ENCODE measurements around the gene SEMA3B.
A peak's percentile ranks its signal among the peaks of the same experiment; 100 is the strongest.
"Not testable (repeated sequence)": the region's sequence is repeated elsewhere in the genome, so short reads cannot be mapped to it uniquely, and the experiment has no call there.

The SEMA3B gene

DNA sequence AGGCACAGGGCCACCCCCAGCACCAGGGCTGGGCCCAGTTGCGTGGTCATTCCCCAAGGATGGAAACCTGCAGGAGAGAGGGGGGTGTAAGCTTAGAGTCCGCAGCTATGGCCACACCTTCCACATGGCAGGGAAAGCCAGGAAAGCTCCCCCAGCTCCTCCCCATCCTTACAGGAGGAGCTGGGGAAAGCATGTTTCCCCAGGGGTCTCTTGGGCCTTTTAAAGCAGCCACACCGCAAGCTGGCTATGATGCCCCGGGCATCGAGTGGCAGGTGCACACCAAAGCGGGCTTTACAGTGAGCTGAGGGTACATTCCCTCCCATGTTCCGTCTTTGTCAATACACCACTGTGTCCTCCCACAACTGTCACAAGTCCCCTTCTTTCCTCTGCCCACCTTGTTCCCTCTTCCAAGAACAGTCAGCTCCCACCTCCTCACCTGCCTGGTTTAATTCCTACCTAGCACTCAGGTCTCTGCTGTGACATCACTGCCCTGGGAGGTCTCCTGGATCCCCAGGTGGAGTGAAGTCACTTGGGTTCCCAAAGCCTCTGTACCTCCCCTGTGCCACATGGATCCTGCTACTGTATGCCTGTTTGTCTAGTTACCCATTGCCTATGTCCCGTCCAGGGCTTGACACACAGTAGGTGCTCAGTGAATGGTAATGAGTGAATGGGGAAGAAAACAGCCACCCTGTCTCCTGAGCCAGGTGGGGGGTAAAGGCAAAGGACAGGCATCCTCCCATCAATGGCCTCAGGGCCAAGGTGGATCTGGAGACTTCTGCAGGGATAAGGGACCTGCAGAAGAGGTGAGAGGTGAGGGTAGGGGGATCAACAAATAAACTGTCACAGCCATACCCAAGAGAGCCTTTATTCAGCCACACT lies 26.8 kb downstream of the SEMA3B start:
- DNase-seq: no peak

DNA sequence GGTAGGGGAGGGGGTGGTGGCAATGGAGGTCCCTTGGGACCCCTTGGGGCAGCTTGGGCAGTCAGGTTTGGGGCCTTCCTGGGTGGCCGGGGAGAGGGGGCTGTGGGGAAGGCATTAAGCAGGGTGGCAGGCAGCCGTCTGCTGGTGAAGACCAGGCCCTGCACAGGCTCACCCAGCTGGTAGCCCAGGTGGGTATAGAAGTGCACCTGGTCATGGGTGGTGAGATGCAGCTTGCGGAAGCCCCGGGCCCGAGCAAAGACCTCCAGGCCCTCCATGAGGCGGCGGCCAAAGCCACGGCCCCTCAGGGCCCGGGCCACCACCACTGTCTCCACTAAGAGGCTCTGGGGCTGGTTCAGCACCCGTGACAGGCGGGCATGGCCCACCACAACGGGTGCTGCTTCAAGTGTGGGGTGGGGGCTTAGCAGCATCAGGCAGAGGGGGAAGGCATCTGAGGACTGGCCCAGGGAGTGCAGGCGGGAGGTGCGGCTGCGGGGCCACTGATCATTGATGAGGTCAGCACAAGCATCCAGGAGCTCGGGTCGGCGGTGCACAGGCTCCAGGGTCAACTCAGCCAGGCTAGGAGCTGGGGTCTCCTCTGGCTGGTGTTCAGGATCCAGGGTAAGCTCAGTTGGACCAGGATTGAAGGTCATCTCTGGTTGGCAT lies 27.9 kb downstream of the SEMA3B start:
- no peak for DNase-seq

DNA sequence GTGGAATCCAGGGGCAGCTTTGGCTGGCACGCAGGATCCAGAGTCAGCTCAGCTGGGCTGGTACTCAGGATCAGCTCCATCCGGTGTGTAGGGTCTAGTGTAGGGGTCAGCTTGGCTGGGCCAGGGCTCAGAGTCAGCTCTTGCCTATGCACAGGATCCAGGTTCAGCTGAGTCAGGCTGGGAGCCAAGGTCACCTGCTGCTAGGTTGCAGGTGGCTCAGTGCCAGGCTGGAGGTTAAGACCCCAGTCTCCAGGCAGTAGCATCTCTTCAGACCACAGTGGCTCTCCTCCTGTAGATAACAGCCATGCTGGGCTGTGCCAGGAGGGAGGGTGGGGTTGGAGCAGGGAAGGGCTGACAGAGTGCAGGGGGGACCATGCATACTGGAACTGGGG lies 28.4 kb downstream of the SEMA3B start:
- no peak for DNase-seq

DNA sequence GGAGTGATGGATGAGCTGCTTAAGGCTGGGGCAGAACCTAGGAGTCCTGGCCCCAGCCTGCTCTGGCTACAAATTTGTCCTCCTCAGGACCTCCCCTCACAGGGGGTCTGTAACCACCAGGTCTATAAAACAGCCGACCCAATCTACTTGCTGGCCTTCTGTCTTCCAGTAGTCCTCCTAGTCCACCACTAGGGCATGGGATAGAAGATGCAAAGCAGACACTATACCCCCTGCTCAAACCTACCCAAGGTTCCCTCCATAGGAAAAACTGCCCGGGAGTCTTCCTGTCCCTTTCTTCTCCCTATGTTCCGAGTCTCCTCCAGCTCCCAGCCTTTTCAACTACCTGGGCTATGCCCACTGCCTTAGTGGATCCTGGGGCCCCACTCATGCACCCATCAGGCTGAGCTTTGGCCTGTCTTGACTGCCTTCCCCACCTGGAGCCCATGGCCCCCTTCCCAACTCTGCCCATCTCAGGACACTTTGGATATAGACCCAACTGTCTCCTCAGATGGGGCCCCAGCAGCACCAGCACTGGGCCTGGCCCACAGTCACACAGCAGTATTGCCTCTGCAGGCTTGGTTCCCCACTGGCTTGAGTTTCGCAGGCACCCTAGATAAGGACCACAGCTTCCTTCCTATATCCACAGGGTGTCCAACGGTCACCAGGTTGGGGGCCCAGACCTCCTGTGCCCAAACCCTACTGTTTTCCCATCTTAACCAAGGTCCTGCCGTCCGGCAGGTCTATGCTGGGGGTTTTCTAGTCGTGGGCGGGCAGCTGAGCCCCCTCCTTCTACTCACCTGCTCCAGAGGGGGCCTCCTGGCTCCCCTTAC lies 29.2 kb downstream of the SEMA3B start:
- no peak for DNase-seq

DNA sequence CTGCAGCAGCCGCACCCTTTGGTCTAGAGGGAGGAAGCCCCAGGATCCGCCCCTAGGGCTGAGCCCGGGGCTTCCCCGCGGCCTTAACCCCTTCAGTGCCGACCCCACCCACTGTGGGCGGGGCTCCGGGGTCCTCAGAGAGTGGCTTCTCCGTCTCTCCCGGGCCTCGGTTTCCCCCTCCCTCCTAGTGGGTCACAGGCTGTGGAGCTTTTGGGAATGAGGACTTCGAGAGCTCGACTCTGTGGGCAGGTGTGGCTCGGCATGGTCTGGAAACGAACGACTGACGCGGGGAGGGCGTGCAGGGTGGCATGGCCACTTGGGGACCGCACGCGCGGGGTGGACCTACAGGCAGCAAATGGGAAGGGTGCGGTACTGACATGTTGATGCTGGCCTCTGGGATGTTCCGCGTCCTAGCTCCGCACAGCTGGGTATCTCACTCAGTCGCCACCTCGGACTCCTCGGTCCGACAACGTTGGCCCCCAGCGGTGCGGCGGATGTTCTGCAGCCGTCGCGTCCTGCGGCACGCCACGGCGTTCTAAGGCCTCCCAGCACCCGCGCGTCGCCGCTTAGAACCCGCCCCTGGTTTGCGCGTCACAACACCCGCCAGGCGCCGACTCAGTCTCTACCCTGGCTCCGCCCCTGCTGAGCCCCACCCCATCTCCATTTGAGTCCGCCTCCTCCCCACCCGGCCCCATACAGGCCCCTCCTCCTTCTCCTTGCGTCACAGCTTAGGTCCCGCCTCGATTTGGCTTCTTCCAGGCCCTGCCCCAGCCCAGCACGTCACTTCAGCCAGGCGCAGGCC lies 30.1 kb downstream of the SEMA3B start, which contains the start of the genes HYAL3 and NAA80:
HYAL3 (minus strand) TSS at position 570 of the 802 bp plus-strand sequence. CDS start 3,803 bp downstream, outside the sequence.
NAA80 (minus strand) TSS at position 570 of the 802 bp plus-strand sequence. CDS start 1,942 bp downstream, outside the sequence.
- DNase-seq: peak; percentile 96 to 100 (median 99)

DNA sequence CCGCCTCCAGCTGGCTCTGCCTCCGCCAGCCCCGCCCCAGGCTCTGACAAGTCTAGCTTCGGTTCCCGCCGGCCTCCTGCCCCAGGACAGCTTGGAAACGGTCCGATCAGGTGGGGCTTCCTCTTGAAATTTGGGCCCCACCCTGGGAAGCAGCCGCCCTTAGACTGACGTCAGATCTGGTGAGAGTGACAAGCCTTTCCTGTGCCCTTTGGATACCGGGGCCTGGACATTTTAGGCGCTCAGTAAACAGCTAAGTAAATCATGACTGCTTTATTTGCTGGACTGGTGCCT lies 30.6 kb downstream of the SEMA3B start:
- DNase-seq: no peak

DNA sequence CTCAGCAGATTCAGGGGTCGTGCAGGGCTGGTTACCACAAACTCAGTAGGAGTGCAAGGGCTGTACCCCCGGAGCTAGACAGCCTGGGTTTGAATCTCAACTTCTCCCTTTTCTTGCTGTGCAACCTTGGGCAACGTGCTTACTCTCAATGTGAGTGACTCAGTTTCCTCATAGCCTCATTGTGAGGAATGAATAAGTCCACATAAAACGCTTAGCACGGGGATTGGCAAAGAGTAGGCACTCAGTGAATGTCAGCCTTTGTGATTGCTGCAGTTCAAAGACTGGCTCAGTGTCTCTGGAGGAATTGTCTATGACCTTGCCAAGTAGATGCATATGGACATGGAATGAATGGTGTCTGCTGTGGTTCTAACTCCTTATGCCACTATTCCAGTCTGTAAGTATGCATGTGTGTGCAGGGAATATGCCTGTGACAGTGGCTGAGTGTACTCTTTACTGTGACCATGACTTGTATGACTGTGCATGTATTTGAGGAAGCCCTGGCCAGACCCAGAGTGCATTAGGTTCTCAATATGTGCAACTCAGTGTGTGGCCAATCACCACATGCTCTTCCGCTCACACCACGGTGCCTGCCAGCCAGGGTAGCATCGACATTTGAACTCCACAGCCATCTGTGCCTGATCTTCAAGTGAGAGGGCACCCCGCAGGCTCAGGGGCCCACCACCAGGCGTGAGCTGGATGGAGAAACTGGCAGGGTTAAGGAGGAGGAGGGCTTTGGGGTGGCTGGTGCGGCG lies 31.2 kb downstream of the SEMA3B start:
- peak in 1 of 5 experiments; percentile 57 for DNase-seq

DNA sequence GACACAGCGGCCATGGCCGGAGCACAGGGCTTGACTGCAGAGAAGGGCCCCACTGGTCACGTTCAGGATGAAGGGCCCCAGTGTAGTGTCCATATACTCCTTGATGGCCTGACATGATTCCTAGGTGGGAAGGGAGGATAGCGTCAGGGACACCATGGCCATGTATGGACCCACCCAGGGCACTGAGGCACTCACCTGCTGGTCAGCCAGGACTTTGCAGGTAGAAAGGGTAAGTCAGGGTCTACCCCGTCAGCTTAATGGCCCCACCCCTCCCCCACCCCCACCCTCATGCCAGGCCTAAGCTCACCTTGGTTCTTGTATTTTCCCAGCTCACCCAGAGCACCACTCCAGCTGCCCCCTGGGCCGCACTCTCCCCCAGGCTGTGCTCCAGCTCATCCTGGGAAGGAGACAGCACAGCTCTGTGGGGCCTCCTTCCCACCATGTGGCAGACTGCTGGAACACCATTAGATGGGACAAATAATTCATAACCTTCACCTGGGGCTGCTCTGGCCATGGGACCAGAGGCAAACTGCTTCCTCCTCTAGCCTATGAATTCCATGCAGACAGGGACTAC lies 31.8 kb downstream of the SEMA3B start:
- no peak for DNase-seq

DNA sequence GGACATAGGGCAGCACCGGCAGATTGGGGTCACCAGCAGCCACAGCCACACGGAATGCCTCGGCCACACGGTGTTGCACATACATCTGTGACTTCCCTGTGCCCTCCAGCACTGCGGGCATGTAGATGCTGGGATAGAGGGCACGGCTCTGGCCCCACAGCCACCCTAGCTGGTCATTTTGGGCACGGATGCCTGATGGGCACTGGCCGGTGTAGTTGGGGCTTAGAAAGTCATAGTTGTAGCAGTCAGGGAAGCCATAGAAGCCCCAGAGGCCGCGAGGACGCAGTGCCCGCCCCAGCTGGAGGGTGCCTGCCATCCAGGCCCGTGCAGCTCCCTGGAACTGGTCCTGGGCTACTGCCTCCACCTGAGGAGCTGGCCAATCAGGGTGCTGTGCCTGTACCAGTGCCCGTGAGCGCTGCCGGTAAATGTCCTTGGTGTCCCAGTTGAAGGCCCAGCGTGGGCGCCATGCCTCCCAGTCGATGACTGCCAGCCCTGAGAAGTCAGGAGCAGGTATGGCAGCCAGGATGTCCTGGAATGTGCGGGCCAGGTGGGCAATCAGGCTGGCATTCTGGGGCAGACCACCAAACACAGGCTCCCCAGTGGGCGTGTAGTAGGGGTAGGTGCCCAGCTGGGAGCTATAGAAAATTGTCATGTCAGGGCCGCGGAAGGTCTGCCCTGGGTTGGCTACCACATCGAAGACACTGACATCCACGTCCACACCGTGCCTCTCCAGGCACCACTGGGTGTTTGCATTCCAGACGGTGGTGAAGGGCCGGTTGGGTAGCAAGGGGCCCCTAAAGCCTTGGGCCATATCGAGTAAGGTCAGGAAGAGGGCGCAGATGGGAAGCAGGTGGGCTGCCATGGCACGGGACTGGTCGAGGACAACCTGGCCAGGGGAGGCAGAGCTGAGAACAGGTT lies 33.4 kb downstream of the SEMA3B start:
- no peak for DNase-seq

DNA sequence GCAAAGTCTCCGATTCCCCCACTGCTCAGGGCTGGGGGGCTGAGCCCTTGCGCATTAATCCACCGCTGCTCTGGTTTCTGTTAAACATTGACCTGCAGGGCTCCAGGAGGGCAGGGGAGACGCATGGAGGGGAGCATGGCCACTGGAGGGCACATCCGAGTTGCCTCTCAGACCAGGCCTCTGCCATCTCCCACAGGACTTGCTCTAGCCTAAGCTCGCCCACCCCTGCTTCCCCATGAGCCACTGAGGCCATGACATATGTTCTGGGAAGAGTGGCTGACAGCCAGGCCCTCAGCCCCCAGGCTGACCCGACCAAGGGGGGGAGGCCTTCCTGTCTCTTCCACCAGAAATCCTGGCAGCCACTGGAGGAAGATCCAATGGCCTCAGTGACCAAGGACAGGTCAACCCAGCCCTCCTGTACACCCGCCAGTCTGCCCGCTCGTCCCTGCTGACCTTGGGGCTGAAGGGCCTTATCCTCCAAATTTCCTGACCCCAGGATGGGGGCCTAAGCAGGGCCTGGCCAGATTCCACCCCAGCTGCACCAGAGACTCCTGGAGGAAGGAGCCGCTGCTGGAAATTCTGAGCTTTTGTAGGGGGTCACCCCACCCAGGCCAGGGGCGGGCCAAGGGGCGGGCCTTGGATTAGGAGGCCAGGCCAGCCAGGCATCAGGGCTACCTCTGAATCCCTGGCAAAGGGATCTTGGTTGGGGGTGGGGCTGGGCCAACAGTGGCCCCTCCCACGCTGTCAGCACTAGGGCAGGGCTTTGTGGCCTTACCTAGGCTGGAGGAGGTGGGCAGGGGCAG lies 34.3 kb downstream of the SEMA3B start, which contains the start of gene HYAL1:
HYAL1 (minus strand) TSS at position 562 of the 803 bp plus-strand sequence. CDS start 618 bp downstream, outside the sequence.
- DNase-seq: no peak

DNA sequence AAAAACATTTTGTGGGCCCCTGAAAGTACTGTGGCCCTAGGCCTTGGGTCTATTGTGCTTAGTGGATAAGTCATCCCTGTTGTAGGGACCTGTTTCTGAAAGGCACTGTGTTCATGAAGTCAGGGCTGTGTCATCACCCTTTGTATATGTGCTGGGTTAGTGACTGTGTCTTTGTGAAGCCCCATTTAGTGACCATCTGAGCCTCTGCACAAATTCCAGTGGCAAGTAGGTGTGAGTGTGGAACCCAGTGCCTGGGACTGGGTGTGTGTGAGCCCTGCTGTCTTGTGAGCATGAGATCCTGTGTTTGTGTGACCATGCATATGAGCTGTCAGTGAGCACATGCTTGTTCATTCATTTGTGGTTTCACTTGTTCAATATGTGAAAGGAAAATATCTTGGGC lies 35.7 kb downstream of the SEMA3B start:
- DNase-seq: no peak

DNA sequence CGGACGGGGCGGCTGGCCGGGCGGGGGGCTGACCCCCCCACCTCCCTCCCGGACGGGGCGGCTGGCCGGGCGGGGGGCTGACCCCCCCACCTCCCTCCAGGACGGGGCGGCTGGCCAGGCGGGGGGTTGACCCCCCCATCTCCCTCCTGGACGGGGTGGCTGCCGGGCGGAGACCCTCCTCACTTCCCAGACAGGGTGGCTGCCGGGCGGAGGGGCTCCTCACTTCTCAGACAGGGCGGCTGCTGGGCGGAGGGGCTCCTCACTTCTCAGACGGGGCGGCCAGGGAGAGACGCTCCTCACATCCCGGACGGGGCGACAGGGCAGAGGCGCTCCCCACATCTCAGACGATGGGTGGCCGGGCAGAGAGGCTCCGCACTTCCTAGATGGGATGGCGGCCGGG lies 43.1 kb downstream of the SEMA3B start:
- DNase-seq: not testable (repeated sequence)

DNA sequence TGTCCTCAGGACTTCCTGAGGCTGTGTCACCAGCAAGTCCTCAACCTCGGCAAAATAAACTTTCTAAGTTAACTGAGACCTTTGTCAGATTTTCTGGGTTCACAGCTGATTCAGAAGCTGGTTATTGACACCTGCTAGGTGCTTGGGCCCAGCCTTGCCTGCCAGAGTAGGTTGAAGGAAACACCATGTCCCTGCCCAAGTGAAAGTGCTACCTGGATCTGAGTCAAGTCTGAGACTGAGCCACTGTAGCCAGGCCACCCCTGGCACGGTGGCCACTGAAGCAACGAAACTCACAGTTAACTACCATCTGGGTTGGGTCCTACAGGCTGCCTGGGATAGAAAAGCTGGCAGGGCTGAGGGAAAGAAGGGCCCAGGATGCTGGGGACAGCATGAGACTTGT lies 45.4 kb downstream of the SEMA3B start:
- no peak for DNase-seq

DNA sequence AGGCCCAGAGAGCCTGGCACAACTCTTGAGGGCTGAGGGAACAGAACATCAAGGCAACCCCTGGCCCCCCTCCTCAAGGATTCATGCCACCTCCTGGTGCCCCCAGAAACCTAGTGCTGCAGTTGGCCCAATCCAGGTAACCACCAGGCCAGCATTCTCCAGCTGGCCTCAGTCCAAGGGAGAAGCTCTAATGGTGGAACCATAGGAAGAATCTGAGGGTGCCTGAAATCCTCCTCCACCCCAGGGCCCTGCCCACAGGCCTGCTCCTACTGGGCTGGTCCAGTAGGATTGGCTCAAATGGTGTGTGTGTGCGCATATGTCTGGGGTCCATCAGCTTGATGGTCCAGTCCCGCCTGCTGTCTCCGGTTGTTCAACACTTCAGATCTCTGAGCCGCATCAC lies 45.9 kb downstream of the SEMA3B start:
- DNase-seq: no peak

DNA sequence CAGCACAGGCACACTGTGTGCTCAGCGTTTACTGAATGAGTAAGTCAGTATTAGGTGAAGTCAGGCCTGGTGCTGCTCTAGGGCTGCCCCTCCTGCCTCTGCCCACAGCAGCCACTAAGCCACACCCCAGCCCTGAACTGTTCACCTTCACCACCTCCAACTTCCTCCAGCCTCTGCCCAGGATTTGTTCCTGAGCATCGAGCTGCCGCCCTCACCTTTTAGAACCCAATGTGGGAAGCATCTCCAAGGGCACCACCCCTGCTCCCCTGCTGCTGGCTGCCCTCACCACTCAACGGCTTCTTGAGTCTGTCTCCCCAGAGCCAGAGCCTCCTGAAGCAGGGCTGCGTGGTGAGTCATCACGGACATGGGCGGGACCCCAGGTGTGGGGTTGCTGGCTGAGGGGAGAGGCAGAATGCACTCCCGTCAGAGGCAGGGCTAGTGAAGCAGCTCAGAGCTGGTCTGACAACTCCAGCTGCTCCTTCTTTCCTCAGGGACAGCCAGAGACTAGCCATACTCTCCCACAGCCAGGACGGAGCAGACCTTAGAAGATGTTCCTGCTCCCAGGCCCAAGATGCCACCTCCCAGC lies 47.8 kb downstream of the SEMA3B start:
- peak in 4 of 5 experiments; percentile 47 to 83 (median 60) for DNase-seq

DNA sequence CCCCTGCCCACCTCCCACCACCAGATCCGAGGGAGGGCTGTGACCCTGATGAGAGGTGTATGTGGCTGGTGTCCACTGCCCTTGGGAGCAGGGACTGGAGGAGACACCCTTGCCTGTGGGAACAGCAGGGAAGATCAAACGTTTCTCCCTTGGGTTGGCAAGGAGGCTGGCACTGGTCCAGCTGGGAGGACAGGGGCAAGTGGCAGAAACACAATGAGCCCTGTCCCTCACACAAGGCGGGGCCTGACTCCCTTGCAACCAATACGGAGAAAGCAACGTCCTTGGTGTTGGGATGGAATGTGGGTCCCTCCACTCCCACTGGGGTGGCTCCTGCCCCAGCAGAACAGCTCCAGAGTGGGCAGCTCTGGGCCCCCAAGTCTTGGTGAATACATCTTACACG lies 48.4 kb downstream of the SEMA3B start:
- DNase-seq: no peak

DNA sequence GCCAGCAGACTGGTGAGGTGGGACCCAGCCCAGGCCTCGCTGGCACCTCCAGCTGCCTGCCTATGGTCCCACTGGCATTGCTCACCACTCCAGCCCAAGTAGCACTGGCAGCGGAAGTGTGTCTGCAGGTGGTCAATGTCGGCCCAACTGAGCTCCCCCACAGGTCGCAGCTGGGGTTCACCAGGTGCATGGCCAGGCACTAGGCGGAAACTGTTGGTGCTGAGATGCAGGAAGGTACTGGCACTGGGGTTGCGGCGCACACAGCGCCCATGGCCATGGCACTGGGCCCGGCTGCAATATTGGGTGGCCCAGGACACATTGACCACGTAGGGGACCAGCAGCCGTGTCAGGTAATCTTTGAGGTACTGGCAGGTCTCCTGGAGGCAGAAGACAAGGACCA lies 49.2 kb downstream of the SEMA3B start:
- no peak for DNase-seq

DNA sequence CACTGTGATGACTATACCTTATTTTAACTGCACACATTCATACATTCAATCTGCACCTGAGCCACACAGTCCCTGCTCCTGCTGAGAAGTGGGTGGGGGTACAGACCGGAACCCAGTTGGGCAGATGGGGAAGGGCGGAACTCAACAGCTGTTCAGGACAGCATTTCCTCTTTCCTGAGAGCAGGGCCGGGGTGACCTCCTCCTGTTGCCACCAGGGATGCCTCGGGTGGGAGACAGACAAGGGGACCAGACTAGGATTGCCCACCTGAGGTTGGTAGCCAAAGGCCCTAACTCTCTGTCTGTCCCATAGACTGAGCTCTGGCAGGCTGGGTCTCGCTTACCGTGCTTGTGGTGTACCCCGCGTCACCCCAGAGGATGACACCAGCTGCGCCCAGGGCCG lies 49.7 kb downstream of the SEMA3B start:
- DNase-seq: no peak
